CD4-positive, alpha-beta memory T cell (primary cell): ENCODE results near the gene FAM131A. TPM values are rescaled to one million over a fixed set of nuclear protein-coding genes. Genes with fewer than 3 reads are reported as not detected.
A peak's percentile ranks its signal among the peaks of the same experiment; 100 is the strongest.
"Not testable (repeated sequence)": the region's sequence is repeated elsewhere in the genome, so short reads cannot be mapped to it uniquely, and the experiment has no call there.

Source experiments
- CTCF ChIA-PET: fragments of 350-600 bp; sonication (Branson Sonifier 250); formaldehyde crosslinking; loops from one replicate; lab custom pipeline; 2021; ENCODE audit warnings: inconsistent platforms; ENCODE audit not compliant: partially characterized antibody; lab: Charles Lee
- POLR2A ChIA-PET: fragments of 350-600 bp; sonication (Branson Sonifier 250); formaldehyde crosslinking; loops from one replicate; lab custom pipeline; 2021; ENCODE audit not compliant: partially characterized antibody; lab: Charles Lee
- DNase-seq, 5 donors: peaks; one replicate each; pipeline versions ENCODE4 v3.0.0 to v3.0.0-alpha.2; 2020 to 2022; ENCODE audit warnings: mixed read lengths in 1 of 5
- H3K27ac ChIP-seq: one replicate; pipeline ENCODE4 v1.7.0; 2013; ENCODE audit warnings: low read depth, low read length
- H3K27me3 ChIP-seq: 2 replicates; pipeline ENCODE4 v1.7.0; 2013; ENCODE audit warnings: mild to moderate bottlenecking, low read length, moderate library complexity; ENCODE audit not compliant: insufficient read depth
- H3K36me3 ChIP-seq: 2 replicates; pipeline ENCODE4 v1.7.0; 2013; ENCODE audit warnings: mild to moderate bottlenecking, low read length, moderate library complexity; ENCODE audit not compliant: insufficient read depth
- H3K4me1 ChIP-seq: 2 replicates; pipeline ENCODE4 v1.7.0; 2013; ENCODE audit warnings: mild to moderate bottlenecking, low read length, moderate library complexity; ENCODE audit not compliant: insufficient read depth
- H3K4me3 ChIP-seq, 2 donors: one replicate each; pipeline ENCODE4 v1.7.0; 2013; ENCODE audit warnings: low read length in 2 of 2, mild to moderate bottlenecking in 1 of 2
- H3K9me3 ChIP-seq, 2 donors: one replicate each; pipeline ENCODE4 v1.7.0; 2013; ENCODE audit warnings: low read length in 2 of 2, control low read depth in 1 of 2; ENCODE audit not compliant: control insufficient read depth in 1 of 2
- H3K27ac Mint-ChIP-seq, 7 donors: one replicate each; pipeline ENCODE4 v1.8.0; 2020 to 2021; ENCODE audit warnings: mixed read lengths in 7 of 7, mild to moderate bottlenecking in 6 of 7, inconsistent platforms in 3 of 7, moderate library complexity in 3 of 7
- H3K27me3 Mint-ChIP-seq, 2 donors: one replicate each; pipeline ENCODE4 v1.8.0; 2020 to 2021; ENCODE audit warnings: mixed read lengths in 2 of 2
- H3K36me3 Mint-ChIP-seq, 2 donors: one replicate each; pipeline ENCODE4 v1.8.0; 2020 to 2021; ENCODE audit warnings: mixed read lengths in 2 of 2, inconsistent platforms in 1 of 2, mild to moderate bottlenecking in 1 of 2
- H3K4me1 Mint-ChIP-seq, 4 donors: one replicate each; pipeline ENCODE4 v1.8.0; 2020 to 2021; ENCODE audit warnings: mixed read lengths in 4 of 4, mild to moderate bottlenecking in 1 of 4
- H3K4me3 Mint-ChIP-seq, 8 donors: one replicate each; pipeline ENCODE4 v1.8.0; 2020 to 2021; ENCODE audit warnings: mixed read lengths in 8 of 8, mild to moderate bottlenecking in 7 of 8, moderate library complexity in 6 of 8, inconsistent platforms in 3 of 8
- H3K9me3 Mint-ChIP-seq, 8 donors: one replicate each; pipeline ENCODE4 v1.8.0; 2020 to 2021; ENCODE audit warnings: mixed read lengths in 8 of 8, mild to moderate bottlenecking in 5 of 8, inconsistent platforms in 3 of 8, moderate library complexity in 1 of 8
- intact Hi-C: fragments of 100-400 bp; cut with micrococcal nuclease; formaldehyde crosslinking; loops from one replicate; pipeline ENCODE4 v1.15.1; 2023
- polyA plus RNA-seq, 2 donors: library from polyadenylated mRNA; unstranded; fragments of 300-500 nt; fragmentation: Illumina TruSeq; gene quantifications; one replicate each; pipeline ENCODE4 v1.2.3, GENCODE V29; 2021
- total RNA-seq, 2 experiments: library from RNA; stranded (reverse); gene quantifications; one replicate each; pipeline ENCODE4 v1.2.3, GENCODE V29; 2021

FAM131A gene
- total and polyA plus RNA-seq, 4 experiments from 2014 or later = 1.1 to 10.0 (median 5.3) TPM

GRCh38 chr3:184338511-184338945 lies 1.1 kb downstream of the FAM131A start:
- H3K27me3 ChIP-seq = no peaks in the 10 kb centered on the region
- no peaks in the 10 kb centered on the region for H3K9me3 ChIP-seq
- H3K36me3 ChIP-seq = peaks cover 7% of the 10 kb centered on the region
- Mint-ChIP-seq H3K4me3 (peak overlapping the region in 3 of 8 donors; percentile 22 to 47 (median 41)), H3K9me3 (no peaks in the 10 kb centered on the region), H3K27me3 (no peaks in the 10 kb centered on the region), H3K27ac (peak overlapping the region in 1 of 7 donors; percentile 22), H3K4me1 (peaks cover 22 to 53% (median 26%) of the 10 kb centered on the region in 4 donors), H3K36me3 (peaks cover 13 to 27% of the 10 kb centered on the region in 2 donors)
- DNase-seq = peak in 2 of 5 donors; percentile 11 to 52
- no peak overlapping the region for H3K4me3 ChIP-seq
- H3K4me1 ChIP-seq = peaks cover 20% of the 10 kb centered on the region
- no peak overlapping the region for H3K27ac ChIP-seq
- POLR2A ChIA-PET = interaction anchor here (1.0 to 2.7 kb wide), 2 partner anchors 23 to 24 kb away, joined by 3 to 10 read pairs; partner anchors contain the start of genes CLCN2 and POLR2H
- CTCF ChIA-PET = interaction anchor here (1.0 to 1.5 kb wide), 3 partner anchors 36 to 202 kb away, joined by 3 to 5 read pairs (median 3); no protein-coding TSS in a partner anchor
- intact Hi-C loops = no loop called here

GRCh38 chr3:184339001-184339400 lies 1.6 kb downstream of the FAM131A start:
- no peak overlapping the region for H3K27ac ChIP-seq
- no peak overlapping the region for H3K4me3 ChIP-seq
- intact Hi-C loops = no loop called here
- Mint-ChIP-seq H3K36me3 (peaks cover 11 to 22% of the 10 kb centered on the region in 2 donors), H3K4me3 (peak overlapping the region in 1 of 8 donors; percentile 51), H3K27me3 (no peaks in the 10 kb centered on the region), H3K9me3 (no peaks in the 10 kb centered on the region), H3K27ac (peak overlapping the region in 2 of 7 donors; percentile 9 to 43), H3K4me1 (peaks cover 22 to 48% (median 26%) of the 10 kb centered on the region in 4 donors)
- ChIA-PET POLR2A (interaction anchor here (1.0 kb wide), 1 partner anchor 24 kb away, joined by 3 read pairs; no protein-coding TSS in a partner anchor), CTCF (interaction anchor here (1.0 to 1.5 kb wide), 3 partner anchors 37 to 201 kb away, joined by 3 to 5 read pairs (median 3); no protein-coding TSS in a partner anchor)
- H3K36me3 ChIP-seq = peaks cover 3% of the 10 kb centered on the region
- peaks cover 20% of the 10 kb centered on the region for H3K4me1 ChIP-seq
- no peaks in the 10 kb centered on the region for H3K9me3 ChIP-seq
- no peaks in the 10 kb centered on the region for H3K27me3 ChIP-seq
- DNase-seq = no peak

GRCh38 chr3:184339451-184340135 lies 2.2 kb downstream of the FAM131A start:
- peaks cover 20% of the 10 kb centered on the region for H3K4me1 ChIP-seq
- H3K27ac ChIP-seq, H3K27me3 Mint-ChIP-seq, H3K36me3 ChIP-seq, H3K27ac Mint-ChIP-seq, H3K4me3 ChIP-seq, H3K9me3 ChIP-seq, H3K4me3 Mint-ChIP-seq, intact Hi-C loops, H3K9me3 Mint-ChIP-seq, DNase-seq, H3K27me3 ChIP-seq: not testable (repeated sequence)
- Mint-ChIP-seq H3K36me3 (peaks cover 5 to 16% of the 10 kb centered on the region in 2 donors), H3K4me1 (peaks cover 16 to 43% (median 26%) of the 10 kb centered on the region in 4 donors)
- ChIA-PET POLR2A (interaction anchor here (1.0 kb wide), 1 partner anchor 23 kb away, joined by 3 read pairs; no protein-coding TSS in a partner anchor), CTCF (interaction anchor here (1.0 kb wide), 1 partner anchor 37 kb away, joined by 3 read pairs; no protein-coding TSS in a partner anchor)

GRCh38 chr3:184341925-184342324 lies 4.5 kb downstream of the FAM131A start:
- Histone ChIP-seq H3K27me3 (no peaks in the 10 kb centered on the region), H3K36me3 (peaks cover 3% of the 10 kb centered on the region), H3K27ac (no peak overlapping the region), H3K9me3 (no peaks in the 10 kb centered on the region), H3K4me3 (no peak overlapping the region), H3K4me1 (peaks cover 6% of the 10 kb centered on the region)
- Mint-ChIP-seq H3K4me1 (peaks cover 9 to 30% (median 17%) of the 10 kb centered on the region in 4 donors), H3K9me3 (no peaks in the 10 kb centered on the region), H3K4me3 (no peak overlapping the region), H3K36me3 (peaks cover 4 to 13% of the 10 kb centered on the region in 2 donors), H3K27ac (peak overlapping the region in 2 of 7 donors; percentile 72 to 76), H3K27me3 (no peaks in the 10 kb centered on the region)
- CTCF ChIA-PET = no interaction called here
- POLR2A ChIA-PET = no interaction called here
- DNase-seq = no peak
- intact Hi-C loops = no loop called here

- H3K27ac Mint-ChIP-seq = peak overlapping the region in 1 of 7 donors; percentile 35
- CTCF ChIA-PET = no interaction called here
- H3K27me3 Mint-ChIP-seq = no peaks in the 10 kb centered on the region
- peaks cover 3% of the 10 kb centered on the region for H3K36me3 ChIP-seq
- POLR2A ChIA-PET = no interaction called here
- no peak overlapping the region for H3K27ac ChIP-seq
- no peaks in the 10 kb centered on the region for H3K9me3 ChIP-seq
- no peak overlapping the region for H3K4me3 ChIP-seq
- no peak for DNase-seq
- H3K4me1 Mint-ChIP-seq = peaks cover 1 to 16% (median 3%) of the 10 kb centered on the region in 4 donors
- intact Hi-C loops = no loop called here
- H3K4me3 Mint-ChIP-seq = no peak overlapping the region
- peaks cover 4 to 13% of the 10 kb centered on the region in 2 donors for H3K36me3 Mint-ChIP-seq
- no peaks in the 10 kb centered on the region for H3K27me3 ChIP-seq
- H3K4me1 ChIP-seq = no peaks in the 10 kb centered on the region
- no peaks in the 10 kb centered on the region for H3K9me3 Mint-ChIP-seq
Observed at GRCh38 chr3:184343200-184343876, 5.9 kb downstream of the FAM131A start.

GRCh38 chr3:184344579-184345316 lies 7.3 kb downstream of the FAM131A start:
- H3K9me3 Mint-ChIP-seq = no peaks in the 10 kb centered on the region
- Histone ChIP-seq H3K4me1 (no peaks in the 10 kb centered on the region), H3K4me3 (no peak overlapping the region), H3K9me3 (no peaks in the 10 kb centered on the region), H3K36me3 (peaks cover 3% of the 10 kb centered on the region), H3K27me3 (no peaks in the 10 kb centered on the region), H3K27ac (no peak overlapping the region)
- peaks cover 0 to 16% (median under 1%) of the 10 kb centered on the region in 4 donors for H3K4me1 Mint-ChIP-seq
- H3K27me3 Mint-ChIP-seq = no peaks in the 10 kb centered on the region
- intact Hi-C loops = no loop called here
- peaks cover 4 to 13% of the 10 kb centered on the region in 2 donors for H3K36me3 Mint-ChIP-seq
- CTCF ChIA-PET = no interaction called here
- no peak for DNase-seq
- H3K4me3 Mint-ChIP-seq = no peak overlapping the region
- H3K27ac Mint-ChIP-seq = no peak overlapping the region
- POLR2A ChIA-PET = no interaction called here
